HepG2 (cell line): ENCODE measurements around the gene PSMC3IP. TPM values are rescaled to one million over a fixed set of nuclear protein-coding genes. Genes with fewer than 3 reads are reported as not detected.

Experiments used
- HCFC1 ChIP-seq: fragments of 150-350 bp; IDR thresholded peaks from 2 replicates; pipeline ENCODE4 v1.6.1; 2014; ENCODE audit warnings: low read depth, low read length
- HNRNPK ChIP-seq: fragments of 200-400 bp; formaldehyde crosslinking; IDR thresholded peaks from 2 replicates; pipeline ENCODE4 v1.6.1; 2018; ENCODE audit warnings: low read length, low read depth, moderate library complexity, mild to moderate bottlenecking; ENCODE audit not compliant: poor library complexity, severe bottlenecking
- KAT7 ChIP-seq: IDR thresholded peaks from 2 replicates; pipeline ENCODE4 v1.6.1; 2018; ENCODE audit warnings: borderline replicate concordance, missing compliant biosample characterization
- KLF9 ChIP-seq: IDR thresholded peaks from 2 replicates; pipeline ENCODE4 v1.6.1; 2016; ENCODE audit warnings: low read depth
- MTF2 ChIP-seq: sonication (generic); formaldehyde crosslinking; IDR thresholded peaks from 2 replicates; pipeline ENCODE4 v1.5.0; 2020; ENCODE audit warnings: missing genetic modification reagents, borderline replicate concordance
- NFIC ChIP-seq: IDR thresholded peaks from 2 replicates; pipeline ENCODE4 v1.6.1; 2012; ENCODE audit warnings: mild to moderate bottlenecking, low read length, inconsistent platforms
- PCBP2 ChIP-seq: fragments of 200-400 bp; formaldehyde crosslinking; optimal IDR thresholded peaks from 2 replicates; pipeline ENCODE3; 2018; ENCODE audit warnings: low read length, low read depth; ENCODE audit not compliant: poor library complexity, severe bottlenecking
- POLR2A ChIP-seq, 2 experiments: IDR thresholded peaks; 2 replicates each; pipeline ENCODE4 v1.6.1; 2011; ENCODE audit warnings: low read depth in 2 of 2, low read length in 2 of 2, mild to moderate bottlenecking in 1 of 2, moderate library complexity in 1 of 2; ENCODE audit not compliant: insufficient read depth in 1 of 2
- SKIL ChIP-seq: sonication (generic); formaldehyde crosslinking; IDR thresholded peaks from 2 replicates; pipeline ENCODE4 v1.8.0; 2022; ENCODE audit warnings: missing genetic modification reagents, mild to moderate bottlenecking, moderate library complexity, borderline replicate concordance
- SNAPC2 ChIP-seq: sonication (generic); formaldehyde crosslinking; IDR thresholded peaks from 2 replicates; pipeline ENCODE4 v1.8.1; 2022; ENCODE audit warnings: mild to moderate bottlenecking, missing genetic modification reagents
- TRAFD1 ChIP-seq: sonication (generic); formaldehyde crosslinking; IDR thresholded peaks from 2 replicates; pipeline ENCODE4 v1.5.1; 2020; ENCODE audit warnings: missing genetic modification reagents, mild to moderate bottlenecking, borderline replicate concordance
- ZMYM4 ChIP-seq: sonication (generic); formaldehyde crosslinking; IDR thresholded peaks from 2 replicates; pipeline ENCODE4 v1.8.1; 2023; ENCODE audit warnings: mild to moderate bottlenecking, missing genetic modification reagents
- ZNF224 ChIP-seq: sonication (generic); formaldehyde crosslinking; IDR thresholded peaks from 2 replicates; pipeline ENCODE4 v1.5.0; 2020; ENCODE audit warnings: mild to moderate bottlenecking, missing genetic modification reagents
- ZNF3 ChIP-seq: IDR thresholded peaks from 2 replicates; pipeline ENCODE4 v1.7.0; 2017; ENCODE audit warnings: inconsistent platforms
- ZNF614 ChIP-seq: IDR thresholded peaks from 2 replicates; pipeline ENCODE4 v1.6.1; 2018; ENCODE audit warnings: missing biosample characterization, missing genetic modification reagents, inconsistent platforms, borderline replicate concordance
- ZNF709 ChIP-seq: sonication (generic); formaldehyde crosslinking; IDR thresholded peaks from 2 replicates; pipeline ENCODE4 v1.5.0; 2020; ENCODE audit warnings: mild to moderate bottlenecking, missing genetic modification reagents
- polyA plus RNA-seq, 8 experiments: library from polyadenylated mRNA; depleted of rRNA in 3 of 8; stranded (reverse) in 7 of 8; unstranded in 1 of 8; fragments of >200 nt; fragmentation: Illumina TruSeq in 4 of 8; extraction: Trizol in 4 of 8; gene quantifications; 2 replicates each; pipeline versions ENCODE4 v1.2.1 to v1.2.3, GENCODE V29; 2011 to 2016; ENCODE audit warnings: low read depth in 4 of 8, missing spikeins in 1 of 8, mixed read lengths in 1 of 8; ENCODE audit not compliant: insufficient read depth in 1 of 8
- total RNA-seq, 5 experiments: library from RNA; depleted of rRNA; stranded (reverse); fragments of >200 nt; fragmentation: Illumina TruSeq; extraction: Trizol; gene quantifications; 2 replicates each; pipeline ENCODE4 v1.2.3, GENCODE V29; 2016; ENCODE audit warnings: low read depth in 1 of 5
- TF ChIP-seq, protein P1 (sequence below): conservative IDR thresholded peaks from 2 replicates; pipeline ENCODE4 v1.6.1; 2018; ENCODE audit warnings: missing genetic modification reagents
- TF ChIP-seq, protein P2 (sequence below): sonication (generic); formaldehyde crosslinking; IDR thresholded peaks from 2 replicates; pipeline ENCODE4 v1.4.0; 2020; ENCODE audit warnings: missing genetic modification reagents
- TF ChIP-seq, protein P3 (sequence below): sonication (generic); formaldehyde crosslinking; IDR thresholded peaks from 2 replicates; pipeline ENCODE4 v1.4.0; 2020; ENCODE audit warnings: missing genetic modification reagents
- TF ChIP-seq, protein P4 (sequence below): sonication (generic); formaldehyde crosslinking; IDR thresholded peaks from 2 replicates; pipeline ENCODE4 v1.4.0; 2020; ENCODE audit warnings: missing genetic modification reagents, borderline replicate concordance

Gene PSMC3IP
- total and polyA plus RNA-seq, 2 of the 13 experiments (the other 11 are each of a cell fraction or from before 2014, with no cell fraction given), result 6.5 to 22.4 TPM

DNA sequence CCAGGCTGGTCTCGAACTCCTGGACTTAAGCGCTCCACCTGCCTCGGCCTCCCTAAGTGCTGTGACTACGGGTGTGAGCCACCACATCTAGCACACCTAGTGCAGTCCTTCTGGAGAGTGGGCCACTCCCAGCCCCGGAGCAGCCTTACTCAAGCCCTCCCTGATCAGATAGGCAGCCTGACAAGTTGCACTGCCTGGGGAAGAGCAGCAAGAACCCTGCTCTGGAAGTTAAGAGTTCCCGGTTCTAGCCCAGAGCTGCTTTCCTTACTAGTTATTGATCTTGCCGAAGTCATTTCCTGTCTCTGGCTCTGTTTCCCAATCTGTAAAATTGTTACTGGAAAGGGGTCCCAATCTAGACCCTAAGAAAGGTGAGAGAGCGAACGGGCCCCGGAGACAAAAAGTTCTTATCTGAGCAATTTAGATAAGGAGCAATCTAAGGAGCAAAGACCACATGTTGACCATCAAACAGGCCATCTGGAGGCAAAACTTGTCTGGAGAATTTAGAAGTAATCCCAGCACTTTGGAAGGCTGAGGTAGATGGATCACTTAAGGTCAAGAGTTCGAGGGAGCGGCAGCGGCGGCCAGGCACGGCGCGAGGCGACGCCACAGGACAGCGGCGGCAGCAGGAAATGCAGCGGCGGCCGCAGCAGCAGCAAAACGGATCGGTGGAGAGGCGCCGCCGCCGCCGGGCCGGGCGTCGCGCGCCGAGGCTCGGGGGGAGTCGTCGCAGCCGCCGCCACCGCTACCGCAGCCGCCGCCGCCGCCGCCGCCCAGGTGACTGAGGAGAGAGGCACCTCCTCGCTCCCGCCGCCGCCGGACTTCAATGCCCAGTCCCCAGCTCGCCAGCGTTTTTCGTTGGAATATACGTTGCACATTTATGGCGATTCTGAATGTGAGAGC is 45.8 kb downstream of the PSMC3IP start (continued):
- no peak for TF ChIP-seq TRAFD1
- TF ChIP-seq NFIC, result no peak
- peak; percentile 11; the same call in 1 of the 2 replicates for TF ChIP-seq MTF2 (CRISPR knock-in tag)
- TF ChIP-seq KAT7 (CRISPR knock-in tag), result peak; percentile 74
- peak; percentile 20; the same call in 1 of the 2 replicates for TF ChIP-seq ZNF709 (CRISPR knock-in tag)
- TF ChIP-seq KLF9 (CRISPR knock-in tag), result no peak
- TF ChIP-seq, protein P1, sequence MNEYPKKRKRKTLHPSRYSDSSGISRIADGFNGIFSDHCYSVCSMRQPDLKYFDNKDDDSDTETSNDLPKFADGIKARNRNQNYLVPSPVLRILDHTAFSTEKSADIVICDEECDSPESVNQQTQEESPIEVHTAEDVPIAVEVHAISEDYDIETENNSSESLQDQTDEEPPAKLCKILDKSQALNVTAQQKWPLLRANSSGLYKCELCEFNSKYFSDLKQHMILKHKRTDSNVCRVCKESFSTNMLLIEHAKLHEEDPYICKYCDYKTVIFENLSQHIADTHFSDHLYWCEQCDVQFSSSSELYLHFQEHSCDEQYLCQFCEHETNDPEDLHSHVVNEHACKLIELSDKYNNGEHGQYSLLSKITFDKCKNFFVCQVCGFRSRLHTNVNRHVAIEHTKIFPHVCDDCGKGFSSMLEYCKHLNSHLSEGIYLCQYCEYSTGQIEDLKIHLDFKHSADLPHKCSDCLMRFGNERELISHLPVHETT (CRISPR knock-in tag), result peak; percentile 70; the same call in 1 of the 2 replicates
- TF ChIP-seq HNRNPK, result no peak
- no peak for TF ChIP-seq PCBP2
- 0 out of 2 replicates have a peak, but pooled peaks have one; percentile 34 for TF ChIP-seq SKIL (CRISPR knock-in tag)
- TF ChIP-seq SNAPC2 (CRISPR knock-in tag), result no peak
- TF ChIP-seq, protein P2, sequence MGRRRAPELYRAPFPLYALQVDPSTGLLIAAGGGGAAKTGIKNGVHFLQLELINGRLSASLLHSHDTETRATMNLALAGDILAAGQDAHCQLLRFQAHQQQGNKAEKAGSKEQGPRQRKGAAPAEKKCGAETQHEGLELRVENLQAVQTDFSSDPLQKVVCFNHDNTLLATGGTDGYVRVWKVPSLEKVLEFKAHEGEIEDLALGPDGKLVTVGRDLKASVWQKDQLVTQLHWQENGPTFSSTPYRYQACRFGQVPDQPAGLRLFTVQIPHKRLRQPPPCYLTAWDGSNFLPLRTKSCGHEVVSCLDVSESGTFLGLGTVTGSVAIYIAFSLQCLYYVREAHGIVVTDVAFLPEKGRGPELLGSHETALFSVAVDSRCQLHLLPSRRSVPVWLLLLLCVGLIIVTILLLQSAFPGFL (CRISPR knock-in tag), result no peak
- TF ChIP-seq, protein P3, sequence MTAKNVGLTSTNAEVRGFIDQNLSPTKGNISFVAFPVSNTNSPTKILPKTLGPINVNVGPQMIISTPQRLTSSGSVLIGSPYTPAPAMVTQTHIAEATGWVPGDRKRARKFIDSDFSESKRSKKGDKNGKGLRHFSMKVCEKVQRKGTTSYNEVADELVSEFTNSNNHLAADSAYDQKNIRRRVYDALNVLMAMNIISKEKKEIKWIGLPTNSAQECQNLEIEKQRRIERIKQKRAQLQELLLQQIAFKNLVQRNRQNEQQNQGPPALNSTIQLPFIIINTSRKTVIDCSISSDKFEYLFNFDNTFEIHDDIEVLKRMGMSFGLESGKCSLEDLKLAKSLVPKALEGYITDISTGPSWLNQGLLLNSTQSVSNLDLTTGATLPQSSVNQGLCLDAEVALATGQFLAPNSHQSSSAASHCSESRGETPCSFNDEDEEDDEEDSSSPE (CRISPR knock-in tag), result no peak
- TF ChIP-seq HCFC1, result no peak
- TF ChIP-seq ZNF224, result no peak
- TF ChIP-seq POLR2A (IDR thresholded peaks at IDR 0.05; ENCODE audit: insufficient read depth in 1 of 2, low read depth in 2 of 2, low read length in 2 of 2), result peak; percentile 39 to 58; a peak in 3 of 4 replicates
- TF ChIP-seq ZNF614, result 0 out of 2 replicates have a peak, but pooled peaks have one; percentile 33
- TF ChIP-seq, protein P4, sequence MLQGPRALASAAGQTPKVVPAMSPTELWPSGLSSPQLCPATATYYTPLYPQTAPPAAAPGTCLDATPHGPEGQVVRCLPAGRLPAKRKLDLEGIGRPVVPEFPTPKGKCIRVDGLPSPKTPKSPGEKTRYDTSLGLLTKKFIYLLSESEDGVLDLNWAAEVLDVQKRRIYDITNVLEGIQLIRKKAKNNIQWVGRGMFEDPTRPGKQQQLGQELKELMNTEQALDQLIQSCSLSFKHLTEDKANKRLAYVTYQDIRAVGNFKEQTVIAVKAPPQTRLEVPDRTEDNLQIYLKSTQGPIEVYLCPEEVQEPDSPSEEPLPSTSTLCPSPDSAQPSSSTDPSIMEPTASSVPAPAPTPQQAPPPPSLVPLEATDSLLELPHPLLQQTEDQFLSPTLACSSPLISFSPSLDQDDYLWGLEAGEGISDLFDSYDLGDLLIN (CRISPR knock-in tag), result no peak
- TF ChIP-seq ZNF3 (CRISPR knock-in tag), result no peak
- TF ChIP-seq ZMYM4, result no peak
